Right lung (tissue), 5 donors: ENCODE data around the gene CDC42EP3. TPM values are rescaled to one million over a fixed set of nuclear protein-coding genes. Genes with fewer than 3 reads are reported as not detected.

ENCODE experiments used
- DNase-seq, 2 donors: peaks; one replicate each; pipeline ENCODE4 v3.0.0-alpha.2; 2013
- polyA plus RNA-seq, 5 donors: library from polyadenylated mRNA; unstranded; fragments of 120-200 nt; gene quantifications; one replicate each; pipeline versions ENCODE4 v1.2.1 to v1.2.3, GENCODE V29; 2013; ENCODE audit warnings: inconsistent platforms in 1 of 5, low replicate concordance in 1 of 5; ENCODE audit not compliant: insufficient read length in 5 of 5, insufficient read depth in 1 of 5

Gene CDC42EP3
- polyA plus RNA-seq, 5 donors = 18.0 to 26.6 (median 22.3) TPM

GRCh38 chr2:37637985-37638384 is 33.5 kb downstream of the CDC42EP3 start:
- DNase-seq = no peak

GRCh38 chr2:37637190-37637860 is 34.1 kb downstream of the CDC42EP3 start:
- no peak for DNase-seq

GRCh38 chr2:37636381-37637066 is 34.9 kb downstream of the CDC42EP3 start:
- no peak for DNase-seq

GRCh38 chr2:37635504-37636380 is 35.7 kb downstream of the CDC42EP3 start:
- no peak for DNase-seq

GRCh38 chr2:37634914-37635503 is 36.4 kb downstream of the CDC42EP3 start:
- no peak for DNase-seq

GRCh38 chr2:37633845-37634244 is 37.6 kb downstream of the CDC42EP3 start:
- DNase-seq = no peak

- DNase-seq = no peak
Observed at GRCh38 chr2:37633234-37633633, 38.2 kb downstream of the CDC42EP3 start.

GRCh38 chr2:37632310-37632709 is 39.1 kb downstream of the CDC42EP3 start:
- no peak for DNase-seq

GRCh38 chr2:37631698-37632097 is 39.7 kb downstream of the CDC42EP3 start:
- no peak for DNase-seq

- no peak for DNase-seq
Observed at GRCh38 chr2:37631292-37631691, 40.1 kb downstream of the CDC42EP3 start.

- no peak for DNase-seq
Observed at GRCh38 chr2:37630776-37631175, 40.7 kb downstream of the CDC42EP3 start.

GRCh38 chr2:37630301-37630700 is 41.1 kb downstream of the CDC42EP3 start:
- DNase-seq = no peak

GRCh38 chr2:37629529-37629928 is 41.9 kb downstream of the CDC42EP3 start:
- DNase-seq = no peak

- DNase-seq = no peak
Observed at GRCh38 chr2:37627710-37628109, 43.7 kb downstream of the CDC42EP3 start.

- DNase-seq = no peak
Observed at GRCh38 chr2:37625796-37626571, 45.5 kb downstream of the CDC42EP3 start.

GRCh38 chr2:37625156-37625555 is 46.3 kb downstream of the CDC42EP3 start:
- DNase-seq = no peak

- DNase-seq = no peak
Observed at GRCh38 chr2:37623971-37624900, 47.2 kb downstream of the CDC42EP3 start.

- no peak for DNase-seq
Observed at GRCh38 chr2:37623406-37623805, 48.0 kb downstream of the CDC42EP3 start.

GRCh38 chr2:37622450-37623100 is 48.9 kb downstream of the CDC42EP3 start:
- no peak for DNase-seq

- no peak for DNase-seq
Observed at GRCh38 chr2:37621199-37621598, 50.2 kb downstream of the CDC42EP3 start.
